PC-9 (cell line): ENCODE measurements around the gene FAR1. TPM values are rescaled to one million over a fixed set of nuclear protein-coding genes. Genes with fewer than 3 reads are reported as not detected.

Source experiments
- BruUV-seq: library from RNA; stranded (reverse); fragments of 400-500 nt; replicated peaks from 2 replicates; lab custom pipeline; 2021; lab: Mats Ljungman, UMichigan
- CTCF ChIA-PET: fragments of 300-600 bp; sonication (Branson Sonifier 250); formaldehyde crosslinking; loops from one replicate; lab custom pipeline; 2022; ENCODE audit warnings: antibody characterized with exemption; lab: Charles Lee
- POLR2A ChIA-PET: fragments of 300-600 bp; sonication (Branson Sonifier 250); formaldehyde crosslinking; loops from one replicate; lab custom pipeline; 2022; ENCODE audit warnings: antibody characterized with exemption; ENCODE audit not compliant: unreplicated experiment; lab: Charles Lee
- DNase-seq, 2 experiments: peaks; one replicate each; pipeline versions ENCODE4 v3.0.0 to v3.0.0-alpha.2; 2015 to 2022; ENCODE audit warnings: mixed read lengths in 1 of 2
- H2AFZ ChIP-seq: fragments of 200-600 bp; sonication (generic); 2 replicates; pipeline ENCODE4 v1.8.1; 2017; ENCODE audit warnings: antibody characterized with exemption
- H3F3A ChIP-seq: fragments of 200-600 bp; sonication (generic); 2 replicates; pipeline ENCODE4 v1.8.1; 2017; ENCODE audit warnings: antibody characterized with exemption, mild to moderate bottlenecking, low read depth; ENCODE audit not compliant: insufficient read depth
- H3K27ac ChIP-seq: fragments of 200-600 bp; sonication (generic); 2 replicates; pipeline ENCODE4 v1.6.1; 2016; ENCODE audit warnings: mixed run types
- H3K27me3 ChIP-seq: fragments of 200-600 bp; sonication (generic); 2 replicates; pipeline ENCODE4 v1.6.1; 2016; ENCODE audit warnings: low read depth, mixed run types; ENCODE audit not compliant: insufficient read depth
- H3K36me3 ChIP-seq: fragments of 200-600 bp; sonication (generic); 2 replicates; pipeline ENCODE4 v1.6.1; 2016; ENCODE audit warnings: low read depth, mixed run types
- H3K4me1 ChIP-seq: fragments of 200-600 bp; sonication (generic); replicated peaks from 2 replicates; pipeline ENCODE4 v1.6.1; 2016; ENCODE audit warnings: mixed run types; ENCODE audit not compliant: insufficient read depth
- H3K4me2 ChIP-seq: fragments of 200-600 bp; sonication (generic); 2 replicates; pipeline ENCODE4 v1.6.1; 2017; ENCODE audit warnings: mixed run types
- H3K4me3 ChIP-seq: fragments of 200-600 bp; sonication (generic); 2 replicates; pipeline ENCODE4 v1.6.1; 2016; ENCODE audit warnings: mixed run types
- H3K79me2 ChIP-seq: fragments of 200-600 bp; sonication (generic); 2 replicates; pipeline ENCODE4 v1.6.1; 2017; ENCODE audit warnings: low read depth, mixed run types
- H3K9me2 ChIP-seq: fragments of 200-600 bp; sonication (generic); 2 replicates; pipeline ENCODE4 v1.8.1; 2017; ENCODE audit warnings: mild to moderate bottlenecking; ENCODE audit not compliant: insufficient read depth
- H3K9me3 ChIP-seq: fragments of 200-600 bp; sonication (generic); 2 replicates; pipeline ENCODE4 v1.8.1; 2016; ENCODE audit warnings: low read depth; ENCODE audit not compliant: insufficient read depth
- H4K20me1 ChIP-seq: fragments of 200-600 bp; sonication (generic); 2 replicates; pipeline ENCODE4 v1.8.1; 2017; ENCODE audit not compliant: insufficient read depth
- EZH2 ChIP-seq: fragments of 200-600 bp; sonication (generic); IDR thresholded peaks from 2 replicates; pipeline ENCODE4 v1.8.0; 2017; ENCODE audit warnings: antibody characterized with exemption, low read depth
- intact Hi-C: fragments of 100-400 bp; cut with micrococcal nuclease; formaldehyde crosslinking; loops from one replicate; pipeline ENCODE4 v1.10.0; 2022; ENCODE audit not compliant: unreplicated experiment
- total RNA-seq: library from RNA; stranded (reverse); gene quantifications from 2 replicates; pipeline ENCODE4 v1.2.3, GENCODE V29; 2021
- TF ChIP-seq, protein P1 (sequence below): fragments of 200-600 bp; sonication (generic); conservative IDR thresholded peaks from 2 replicates; pipeline ENCODE4 v1.6.1; 2017; ENCODE audit warnings: mixed run types, antibody characterized with exemption, mild to moderate bottlenecking, moderate library complexity

The FAR1 gene
- total RNA-seq, 1 experiment from 2014 or later: 34.4 TPM

GRCh38 chr11:13676576-13676975 lies 8.1 kb downstream of the FAR1 start:
- H4K20me1 ChIP-seq: no peaks in the 10 kb centered on the region
- no peak overlapping the region for H3K4me2 ChIP-seq
- no peaks in the 10 kb centered on the region for H3K36me3 ChIP-seq
- H2AFZ ChIP-seq: no peak overlapping the region
- ChIA-PET POLR2A (no interaction called here), CTCF (no interaction called here)
- H3K79me2 ChIP-seq: peaks cover 96% of the 10 kb centered on the region
- H3F3A ChIP-seq: no peaks in the 10 kb centered on the region
- no peaks in the 10 kb centered on the region for H3K9me3 ChIP-seq
- intact Hi-C loops: no loop called here
- no peak for TF ChIP-seq EZH2
- TF ChIP-seq, protein P1, sequence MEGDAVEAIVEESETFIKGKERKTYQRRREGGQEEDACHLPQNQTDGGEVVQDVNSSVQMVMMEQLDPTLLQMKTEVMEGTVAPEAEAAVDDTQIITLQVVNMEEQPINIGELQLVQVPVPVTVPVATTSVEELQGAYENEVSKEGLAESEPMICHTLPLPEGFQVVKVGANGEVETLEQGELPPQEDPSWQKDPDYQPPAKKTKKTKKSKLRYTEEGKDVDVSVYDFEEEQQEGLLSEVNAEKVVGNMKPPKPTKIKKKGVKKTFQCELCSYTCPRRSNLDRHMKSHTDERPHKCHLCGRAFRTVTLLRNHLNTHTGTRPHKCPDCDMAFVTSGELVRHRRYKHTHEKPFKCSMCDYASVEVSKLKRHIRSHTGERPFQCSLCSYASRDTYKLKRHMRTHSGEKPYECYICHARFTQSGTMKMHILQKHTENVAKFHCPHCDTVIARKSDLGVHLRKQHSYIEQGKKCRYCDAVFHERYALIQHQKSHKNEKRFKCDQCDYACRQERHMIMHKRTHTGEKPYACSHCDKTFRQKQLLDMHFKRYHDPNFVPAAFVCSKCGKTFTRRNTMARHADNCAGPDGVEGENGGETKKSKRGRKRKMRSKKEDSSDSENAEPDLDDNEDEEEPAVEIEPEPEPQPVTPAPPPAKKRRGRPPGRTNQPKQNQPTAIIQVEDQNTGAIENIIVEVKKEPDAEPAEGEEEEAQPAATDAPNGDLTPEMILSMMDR: no peak
- H3K4me1 ChIP-seq: 0 out of 2 replicates have a peak, but pooled peaks cover 4% of the 10 kb centered on the region
- no TSS peak for BruUV-seq
- DNase-seq: no peak
- no peaks in the 10 kb centered on the region for H3K27me3 ChIP-seq
- H3K4me3 ChIP-seq: no peak overlapping the region
- H3K27ac ChIP-seq: no peak overlapping the region
- no peaks in the 10 kb centered on the region for H3K9me2 ChIP-seq

DNA sequence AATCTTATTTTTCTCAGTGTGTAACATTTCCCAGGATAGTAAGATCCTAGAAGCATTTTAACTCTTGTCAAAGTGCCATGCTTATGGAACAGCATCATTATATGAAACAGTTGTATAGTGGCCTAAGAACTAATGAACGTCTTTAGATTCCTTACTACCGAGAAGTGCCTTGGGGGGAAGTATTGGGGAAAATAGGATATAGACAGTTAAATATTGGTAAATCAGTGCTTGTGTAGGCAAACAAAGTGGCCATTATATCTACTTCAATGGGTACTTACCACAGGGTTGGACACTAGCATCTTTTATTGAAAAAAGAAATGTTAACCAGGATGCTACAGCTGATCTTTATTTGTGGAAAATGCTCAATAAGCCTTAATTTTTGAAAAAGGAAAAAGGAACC lies 11.3 kb downstream of the FAR1 start:
- intact Hi-C loops: no loop called here
- ChIA-PET CTCF (no interaction called here), POLR2A (no interaction called here)
- H3K9me2 ChIP-seq: no peaks in the 10 kb centered on the region
- H4K20me1 ChIP-seq: 0 out of 2 replicates have a peak, but pooled peaks cover 6% of the 10 kb centered on the region
- no TSS peak for BruUV-seq
- DNase-seq: no peak
- no peak overlapping the region for H3K27ac ChIP-seq
- H3K4me3 ChIP-seq: no peak overlapping the region
- H3K36me3 ChIP-seq: no peaks in the 10 kb centered on the region
- peaks cover 79% of the 10 kb centered on the region for H3K79me2 ChIP-seq
- no peaks in the 10 kb centered on the region for H3F3A ChIP-seq
- H3K9me3 ChIP-seq: no peaks in the 10 kb centered on the region
- H2AFZ ChIP-seq: no peak overlapping the region
- H3K4me2 ChIP-seq: no peak overlapping the region
- H3K27me3 ChIP-seq: no peaks in the 10 kb centered on the region
- no peaks in the 10 kb centered on the region for H3K4me1 ChIP-seq
- TF ChIP-seq EZH2: no peak
- TF ChIP-seq, protein P1: no peak

- H3K36me3 ChIP-seq: no peaks in the 10 kb centered on the region
- intact Hi-C loops: no loop called here
- no peak overlapping the region for H3K4me2 ChIP-seq
- no peak for TF ChIP-seq EZH2
- TF ChIP-seq, protein P1: no peak
- 0 out of 2 replicates have a peak, but pooled peaks cover 6% of the 10 kb centered on the region for H4K20me1 ChIP-seq
- peaks cover 75% of the 10 kb centered on the region for H3K79me2 ChIP-seq
- no peak overlapping the region for H3K27ac ChIP-seq
- no peak overlapping the region for H3K4me3 ChIP-seq
- no peaks in the 10 kb centered on the region for H3K9me2 ChIP-seq
- no peaks in the 10 kb centered on the region for H3K27me3 ChIP-seq
- no TSS peak for BruUV-seq
- no peak overlapping the region for H2AFZ ChIP-seq
- ChIA-PET POLR2A (no interaction called here), CTCF (no interaction called here)
- H3K9me3 ChIP-seq: no peaks in the 10 kb centered on the region
- no peak for DNase-seq
- no peaks in the 10 kb centered on the region for H3K4me1 ChIP-seq
- H3F3A ChIP-seq: no peaks in the 10 kb centered on the region
Measured at GRCh38 chr11:13680501-13681264, 12.2 kb downstream of the FAR1 start.
